ENCODE data around the gene ERP27.

Gene ERP27

DNA sequence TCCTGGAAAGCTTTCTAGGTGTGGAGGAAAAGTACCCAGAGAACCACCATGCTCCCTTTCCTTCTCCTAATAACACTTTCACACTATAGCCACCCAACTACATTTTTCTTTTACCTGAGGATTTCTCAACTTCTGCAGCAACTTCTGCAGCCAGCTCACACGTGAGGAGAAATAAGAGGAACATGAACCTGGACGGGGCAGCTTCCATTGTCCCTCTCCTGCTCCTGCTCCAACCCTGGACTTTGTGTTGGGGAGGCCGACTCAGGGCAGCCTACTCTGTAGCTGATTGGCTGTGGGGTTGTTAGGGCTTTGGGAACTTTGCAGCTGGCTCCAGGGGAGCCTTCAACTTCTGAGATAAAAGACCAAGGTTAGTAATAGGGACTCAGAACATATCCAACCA is at the start of gene ERP27:
TSS of gene ERP27 (minus strand) at position 237 of the 400 bp plus-strand sequence. CDS start at position 208, 29 bp downstream.
- no peak for DNase-seq (ENCODE audit: low read depth)

DNA sequence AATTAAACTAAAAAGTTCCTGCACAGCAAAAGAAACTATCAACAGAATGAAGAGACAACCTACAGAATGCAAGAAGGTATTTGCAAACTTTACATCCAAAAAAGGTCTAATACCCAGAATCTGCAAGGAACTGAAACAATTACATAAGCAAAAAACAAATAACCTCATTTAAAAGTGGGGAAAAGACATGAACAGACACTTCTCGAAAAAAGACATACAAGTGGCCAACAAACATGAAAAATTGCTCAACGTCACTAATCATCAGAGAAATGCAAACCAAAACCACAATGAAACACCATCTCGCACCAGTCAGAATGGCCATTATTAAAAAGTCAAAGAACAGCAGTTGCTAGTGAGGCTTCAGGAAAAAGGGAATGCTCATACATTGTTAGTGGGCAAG is 49.7 kb upstream of the ERP27 start:
- DNase-seq (ENCODE audit: low read depth), result no peak

DNA sequence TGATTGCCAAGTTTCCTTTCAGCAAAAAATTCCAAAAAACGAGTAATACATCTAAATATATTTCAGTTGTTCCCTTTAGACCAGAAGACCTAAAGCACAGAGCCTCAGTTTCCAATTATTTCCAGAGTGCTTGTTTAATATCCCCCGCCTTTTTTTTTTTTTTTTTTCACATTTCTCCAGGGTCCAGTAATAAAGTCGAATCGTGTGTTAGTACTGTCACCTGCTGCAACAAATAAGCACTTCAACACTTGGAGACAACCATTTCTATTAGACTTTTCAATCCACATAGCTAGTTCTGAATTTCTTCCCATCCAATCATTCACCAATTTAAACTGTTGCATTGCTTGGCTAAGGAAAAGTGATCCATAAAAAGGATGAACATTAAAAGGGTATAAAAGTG is 48.1 kb upstream of the ERP27 start:
- DNase-seq (ENCODE audit: low read depth), result no peak

DNA sequence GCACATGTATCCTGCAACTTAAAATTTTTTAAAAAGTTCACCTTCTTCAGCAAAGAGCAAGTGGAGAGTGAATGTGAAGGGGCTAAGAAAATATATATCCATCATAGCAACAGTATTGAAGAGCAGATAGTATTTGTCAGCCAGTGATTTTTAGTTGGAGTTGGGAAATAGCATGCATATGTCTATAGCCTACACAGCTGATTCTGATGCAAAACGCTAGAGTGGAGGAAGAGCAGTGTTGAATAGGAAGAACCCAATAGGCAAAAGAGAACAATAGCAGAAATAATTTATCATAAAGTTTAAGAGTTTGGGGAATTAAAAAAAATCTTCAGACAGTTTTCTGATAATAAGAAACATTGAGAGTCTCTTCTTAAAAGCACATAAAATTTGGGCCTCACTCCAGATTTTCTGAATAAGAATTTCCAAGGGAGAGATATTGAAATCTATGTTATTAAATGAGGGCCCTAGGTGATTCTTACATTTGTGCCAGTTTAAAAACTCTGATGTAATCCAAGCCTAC is 46.5 kb upstream of the ERP27 start:
- no peak for DNase-seq (ENCODE audit: low read depth)

DNA sequence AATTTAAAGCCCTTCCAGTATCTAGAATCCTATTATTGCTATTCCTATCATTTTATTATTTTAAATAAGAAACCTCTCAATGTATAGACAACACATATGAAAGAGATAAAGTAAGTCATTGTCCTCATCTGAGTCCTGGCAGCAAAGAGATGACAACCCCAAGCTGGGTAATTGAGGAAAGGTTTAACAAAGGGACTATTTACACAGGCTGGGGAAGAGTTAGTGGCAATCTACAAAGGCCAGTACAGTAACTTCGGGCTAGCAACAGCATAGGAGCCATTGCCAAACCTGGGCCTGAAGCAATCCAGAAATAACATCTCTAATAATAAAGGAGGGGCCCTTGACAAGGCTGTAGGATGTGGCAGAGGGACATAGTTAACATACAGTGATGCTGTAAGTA is 45.7 kb upstream of the ERP27 start:
- no peak for DNase-seq (ENCODE audit: low read depth)

DNA sequence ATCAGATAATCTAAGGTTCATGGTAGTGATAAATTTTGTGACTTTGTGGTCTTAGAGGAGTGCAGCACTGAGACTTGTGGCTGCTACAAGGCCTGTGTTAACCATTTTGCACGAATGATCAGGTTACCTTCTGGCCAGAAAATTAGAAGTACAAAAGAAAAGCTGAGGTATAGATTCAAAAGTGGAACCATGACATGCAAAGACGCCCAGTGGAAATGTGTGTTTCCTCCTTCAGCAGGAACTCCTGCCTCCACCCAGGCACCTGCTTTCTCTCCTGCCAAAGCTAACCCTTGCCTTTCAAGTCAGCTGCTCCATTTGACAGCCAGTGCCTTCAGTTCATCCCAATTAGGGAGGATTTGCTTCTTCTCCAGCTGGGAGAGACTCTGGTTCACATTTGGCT is 44.7 kb upstream of the ERP27 start:
- no peak for DNase-seq (ENCODE audit: low read depth)

DNA sequence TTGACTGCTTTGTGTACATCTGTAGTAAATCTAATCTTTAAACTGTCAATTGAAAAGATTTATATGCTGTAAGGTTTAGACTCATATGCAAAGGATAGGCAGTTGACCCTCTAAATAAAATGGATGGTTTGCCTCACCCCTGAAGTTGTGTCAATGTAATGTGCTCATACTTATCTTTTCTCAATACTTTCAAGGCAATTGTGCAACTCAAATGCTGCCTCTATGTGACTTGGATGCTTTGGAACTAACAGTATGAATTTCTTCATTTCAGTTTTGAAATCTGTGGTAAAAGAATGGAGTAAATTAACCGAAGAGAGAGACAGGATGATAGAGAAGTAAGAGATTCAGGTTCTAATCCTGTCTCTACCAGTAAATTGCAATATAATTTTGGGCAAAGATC is 44.2 kb upstream of the ERP27 start:
- no peak for DNase-seq (ENCODE audit: low read depth)

DNA sequence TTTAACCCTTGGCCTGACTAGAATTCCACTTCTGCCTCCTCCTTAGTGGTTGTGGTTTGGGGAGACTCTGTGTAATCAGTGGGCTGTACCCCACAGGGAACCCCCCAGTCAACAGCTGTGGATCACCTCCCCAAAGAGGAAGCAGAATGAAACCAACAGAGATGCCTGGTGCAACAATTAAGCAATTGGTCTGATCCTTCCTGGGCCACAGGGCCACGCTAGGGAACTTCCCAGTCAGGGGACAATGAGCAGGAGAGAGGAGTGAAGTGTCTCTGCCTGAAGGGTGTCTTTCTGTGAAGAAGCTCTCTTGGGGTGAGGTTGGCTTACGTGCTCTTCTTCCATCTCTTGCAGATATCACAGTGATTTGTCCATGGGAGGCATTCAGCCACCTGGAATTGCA is 42.7 kb upstream of the ERP27 start:
- no peak for DNase-seq (ENCODE audit: low read depth)

DNA sequence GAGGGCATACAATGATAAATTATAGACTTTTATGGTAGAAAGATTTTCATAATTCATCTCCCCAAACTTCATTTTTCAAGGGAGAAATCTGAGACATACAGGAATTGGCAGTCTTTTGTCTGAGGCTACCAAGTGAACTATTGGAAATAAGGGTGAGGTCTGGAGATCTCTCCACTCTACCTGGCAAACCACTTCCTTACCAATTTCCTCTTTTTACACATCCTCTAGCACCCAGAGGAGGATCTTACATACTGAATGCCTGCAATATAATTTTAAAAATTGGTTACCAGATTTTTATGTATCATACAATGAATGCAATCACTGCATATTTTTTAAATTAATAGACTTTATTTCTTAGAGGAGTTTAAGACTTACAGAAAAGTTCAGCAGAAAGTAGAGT is 41.1 kb upstream of the ERP27 start:
- no peak for DNase-seq (ENCODE audit: low read depth)

DNA sequence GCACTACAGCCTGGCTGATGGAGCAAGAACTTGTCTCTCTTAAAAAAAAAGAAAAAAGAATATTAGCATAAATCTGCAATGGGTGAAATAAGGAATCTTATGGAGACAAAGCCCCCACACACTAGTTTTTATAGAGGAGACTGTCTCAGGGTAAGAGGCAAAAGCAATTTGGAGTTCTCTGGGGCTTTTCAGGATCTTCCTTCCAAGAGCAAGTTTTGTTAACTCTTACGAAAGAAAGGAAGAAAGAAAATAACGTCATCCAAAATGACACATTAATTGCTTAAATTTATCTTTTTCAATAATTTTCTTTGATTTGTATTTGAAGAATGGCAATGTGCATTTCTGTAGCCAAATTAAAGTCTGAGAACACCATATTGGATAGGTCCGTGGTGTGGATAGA is 38.3 kb upstream of the ERP27 start:
- no peak for DNase-seq (ENCODE audit: low read depth)

DNA sequence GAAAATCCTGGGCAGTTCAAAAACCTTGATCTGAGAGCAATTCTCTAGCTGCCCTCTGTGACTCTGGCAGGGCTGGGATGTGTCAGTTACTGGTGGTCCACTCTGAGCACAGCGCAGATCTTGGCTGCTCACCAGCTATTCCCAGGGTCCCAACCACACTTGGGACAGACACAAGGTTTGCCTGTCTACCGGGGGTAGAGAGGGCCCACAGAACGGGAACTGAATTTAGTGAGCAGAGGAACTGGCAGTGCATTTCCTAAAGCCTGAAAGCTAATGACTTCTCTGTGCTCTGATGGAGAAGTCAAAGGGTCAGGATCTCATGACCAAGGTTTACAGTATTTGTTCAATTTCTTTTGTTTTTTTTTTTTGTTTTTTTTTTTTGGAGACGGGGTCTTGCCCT is 37.1 kb upstream of the ERP27 start:
- no peak for DNase-seq (ENCODE audit: low read depth)

DNA sequence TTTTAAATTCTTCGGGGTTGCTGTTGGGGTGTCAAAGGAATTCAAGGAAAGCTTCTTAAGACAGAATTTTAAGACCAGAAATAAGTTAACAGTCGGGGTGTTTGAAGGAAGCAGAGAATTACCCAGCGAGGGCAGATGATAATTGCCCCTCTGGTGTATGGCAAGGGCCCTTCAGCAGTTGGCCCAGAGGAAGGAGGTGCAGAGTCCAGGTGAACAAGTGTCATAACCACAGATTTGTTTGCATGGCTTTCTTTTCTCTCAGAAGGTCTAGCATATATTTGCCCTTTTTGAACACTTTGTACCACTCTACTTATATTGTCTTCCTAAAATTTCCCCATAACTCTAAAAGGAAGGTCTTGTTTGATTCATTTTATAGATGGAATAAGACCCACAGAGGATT is 36.3 kb upstream of the ERP27 start:
- no peak for DNase-seq (ENCODE audit: low read depth)

DNA sequence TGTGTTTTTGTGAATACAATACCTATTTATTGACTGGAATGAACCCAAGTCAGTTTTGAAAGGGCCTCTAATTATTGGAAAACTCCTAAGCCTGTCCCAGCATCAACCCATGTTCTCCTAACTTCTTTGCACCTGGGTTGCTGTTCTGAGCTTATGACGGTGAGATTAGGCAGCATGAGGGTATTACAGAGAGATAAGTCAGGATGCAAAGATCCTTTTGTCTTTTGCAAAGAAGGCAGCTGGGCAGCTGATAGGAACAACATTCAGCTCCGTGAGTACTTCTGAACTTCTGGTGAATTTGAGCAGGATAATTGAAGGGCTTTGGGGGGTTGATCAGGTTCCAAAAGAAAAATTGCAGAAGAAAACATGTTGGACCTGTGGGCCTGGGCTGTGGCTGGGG is 34.5 kb upstream of the ERP27 start, which contains the start of gene PDE6H:
TSS of gene PDE6H (plus strand) at position 227 of the 400 bp plus-strand sequence. CDS start 4,971 bp downstream, outside the sequence.
- no peak for DNase-seq (ENCODE audit: low read depth)

DNA sequence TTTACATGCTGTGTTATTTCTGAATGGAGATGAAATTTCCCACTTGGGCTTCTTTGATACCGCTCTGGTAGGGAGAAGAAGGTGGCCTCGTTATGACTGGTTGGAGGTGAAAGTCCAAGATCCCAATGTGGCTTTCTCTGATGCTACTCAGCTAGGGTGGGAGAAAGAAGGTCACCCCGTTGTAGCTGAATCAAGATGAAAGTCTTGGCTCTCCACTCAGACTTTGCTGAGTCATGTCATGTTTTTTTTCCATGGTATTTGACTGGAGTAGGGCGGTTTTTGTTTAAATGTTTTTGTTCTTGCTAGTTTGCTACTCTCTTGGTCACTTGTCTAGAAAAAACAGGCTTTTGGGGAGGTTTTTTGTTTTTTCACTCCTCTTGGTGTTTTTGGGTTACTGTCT is 32.1 kb upstream of the ERP27 start:
- no peak for DNase-seq (ENCODE audit: low read depth)

DNA sequence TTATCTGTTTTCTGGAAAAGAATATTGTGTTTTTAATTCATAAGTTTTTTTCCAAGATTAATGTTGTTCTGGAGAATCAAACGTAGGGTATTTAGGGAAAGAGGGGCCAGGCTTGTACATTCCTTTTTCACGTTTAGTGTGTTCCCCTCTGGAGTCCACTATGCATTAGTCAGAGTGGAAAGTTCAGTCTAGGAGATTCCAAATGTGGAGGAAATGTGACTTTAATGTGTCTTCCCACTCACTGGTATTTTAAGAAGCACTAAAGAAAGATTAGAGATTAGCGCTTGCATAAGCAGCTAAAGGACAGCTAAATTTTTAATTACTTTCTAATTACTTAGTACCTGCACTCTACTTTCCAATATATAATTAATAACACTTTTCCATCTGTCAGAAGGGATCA is 30.1 kb upstream of the ERP27 start:
- peak; percentile 21 for DNase-seq (ENCODE audit: low read depth)

DNA sequence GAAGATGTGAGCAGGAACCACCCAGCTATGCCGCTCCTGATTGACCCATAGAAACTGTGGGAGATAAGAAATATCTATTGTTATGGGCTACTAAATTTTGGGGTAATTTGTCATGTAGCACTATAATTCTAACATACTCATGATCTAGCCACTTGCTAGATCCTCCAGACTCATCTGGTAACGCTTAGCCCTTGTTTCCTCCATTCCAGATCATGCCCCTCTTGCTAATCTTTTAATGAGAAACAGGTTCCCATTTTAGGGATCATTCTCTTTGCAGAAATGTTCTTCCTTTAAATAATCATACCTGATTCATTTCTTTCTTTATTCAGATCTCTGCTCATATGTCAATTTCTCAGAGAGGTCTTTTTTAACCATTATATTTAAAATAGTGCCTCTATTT is 26.9 kb upstream of the ERP27 start:
- DNase-seq (ENCODE audit: low read depth), result no peak

DNA sequence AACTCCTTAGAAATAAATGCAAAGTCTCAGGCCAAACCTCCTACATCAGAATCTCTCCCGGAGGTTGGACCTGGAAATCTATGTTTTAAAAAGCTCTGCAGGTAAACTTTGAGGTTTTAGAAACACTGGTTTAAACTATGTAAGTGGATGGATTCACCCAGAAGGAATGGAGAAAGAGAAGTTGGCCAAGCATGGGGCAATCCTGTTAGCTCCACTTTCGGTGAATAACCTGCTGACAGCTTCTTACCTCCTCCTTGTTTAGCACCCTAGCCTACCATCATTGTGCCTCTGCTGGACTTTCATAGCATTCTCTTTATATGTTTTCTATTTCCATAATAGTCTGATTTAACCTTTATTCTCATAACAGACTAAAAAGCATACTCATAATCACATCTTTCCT is 26.1 kb upstream of the ERP27 start:
- DNase-seq (ENCODE audit: low read depth), result no peak

DNA sequence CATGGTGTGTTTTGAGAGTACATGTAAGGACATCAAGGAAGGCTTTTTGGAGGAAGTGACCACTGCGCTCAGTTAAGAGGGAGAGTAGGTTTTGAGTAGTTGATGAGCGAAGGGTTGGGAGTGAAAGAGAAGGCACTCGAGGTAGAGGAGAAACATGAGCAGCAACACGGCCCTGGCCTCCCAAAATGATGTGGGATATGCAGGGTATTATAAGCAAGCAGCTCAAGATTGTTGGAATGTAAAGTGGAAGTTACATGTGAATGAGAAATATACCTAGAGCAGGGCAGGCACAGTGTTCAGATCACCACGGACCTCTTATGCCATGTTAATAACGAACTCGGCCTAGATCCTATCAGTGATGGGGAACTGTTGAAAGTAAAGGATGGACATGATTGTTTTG is 25.2 kb upstream of the ERP27 start:
- DNase-seq (ENCODE audit: low read depth), result no peak

DNA sequence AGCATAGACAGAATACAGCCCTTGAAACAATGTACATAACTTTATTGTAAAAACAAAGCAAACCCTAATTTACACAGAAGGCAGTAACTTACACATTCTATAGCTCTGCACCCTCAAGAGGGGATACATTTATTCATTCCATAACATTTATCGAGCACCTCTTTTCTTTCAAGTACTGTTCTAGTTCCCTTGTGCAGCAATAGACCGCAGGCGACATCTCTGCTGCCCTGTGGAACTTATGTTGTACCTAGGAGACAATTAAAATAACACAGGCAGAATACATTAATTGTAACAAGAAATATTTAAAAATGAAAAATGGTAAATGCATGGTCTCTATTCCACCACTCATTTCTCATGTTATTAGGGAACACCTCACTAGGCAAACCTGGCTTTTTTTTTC is 24.5 kb upstream of the ERP27 start:
- no peak for DNase-seq (ENCODE audit: low read depth)

DNA sequence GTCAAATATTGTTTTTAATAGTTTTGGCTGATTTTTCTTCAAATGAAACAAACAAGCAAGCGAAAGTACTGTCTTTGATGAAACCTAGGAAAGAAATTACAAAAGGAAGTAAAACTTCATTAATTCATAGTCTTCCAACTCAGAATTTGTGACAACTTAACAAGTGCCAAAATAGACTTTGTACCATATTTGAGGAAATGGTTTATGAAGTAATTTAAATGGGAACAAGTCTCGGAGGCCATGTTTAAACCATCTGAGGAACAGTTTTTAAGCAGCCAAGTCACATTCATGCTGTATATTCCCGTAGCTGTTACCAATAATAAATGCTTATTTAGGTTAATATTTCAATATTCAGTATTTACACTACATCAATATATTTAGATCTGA is 23.8 kb upstream of the ERP27 start:
- no peak for DNase-seq (ENCODE audit: low read depth)

DNA sequence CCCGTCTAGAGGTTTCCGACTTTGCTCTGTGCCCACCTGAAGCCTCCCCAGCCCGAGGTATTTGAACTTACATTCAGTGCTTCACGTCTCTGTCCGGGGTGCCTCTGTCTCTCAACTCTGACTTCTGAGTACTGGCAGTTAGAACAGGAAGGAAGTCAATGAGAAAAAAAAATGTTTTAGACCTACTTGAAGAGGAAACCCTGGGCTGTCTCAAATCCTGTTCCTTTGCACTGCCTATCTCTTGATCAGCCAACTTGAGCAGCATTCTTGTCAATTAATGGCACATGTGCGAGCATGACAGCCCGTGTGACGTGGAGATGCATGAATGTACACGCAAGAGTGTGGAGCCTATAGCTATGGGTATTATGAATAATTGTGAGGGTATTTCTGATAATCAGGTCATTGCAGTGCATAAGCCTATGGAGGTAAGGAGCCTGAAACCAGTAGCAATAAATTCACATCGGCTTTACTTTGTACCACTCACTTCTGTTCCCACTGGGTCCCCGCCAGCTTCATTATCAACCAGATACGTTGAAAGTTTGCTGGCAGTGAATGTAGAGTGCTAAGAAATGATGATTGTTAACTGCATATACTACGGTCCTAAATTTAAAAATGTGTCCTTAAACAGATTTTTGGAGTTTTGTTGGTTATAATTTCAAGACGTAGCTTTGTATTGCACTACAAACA is 23.3 kb upstream of the ERP27 start, which contains the start of gene ARHGDIB:
TSS of gene ARHGDIB (minus strand) at position 136 of the 687 bp plus-strand sequence. CDS start 10,889 bp downstream, outside the sequence.
- peak; percentile 71 for DNase-seq (ENCODE audit: low read depth)

DNA sequence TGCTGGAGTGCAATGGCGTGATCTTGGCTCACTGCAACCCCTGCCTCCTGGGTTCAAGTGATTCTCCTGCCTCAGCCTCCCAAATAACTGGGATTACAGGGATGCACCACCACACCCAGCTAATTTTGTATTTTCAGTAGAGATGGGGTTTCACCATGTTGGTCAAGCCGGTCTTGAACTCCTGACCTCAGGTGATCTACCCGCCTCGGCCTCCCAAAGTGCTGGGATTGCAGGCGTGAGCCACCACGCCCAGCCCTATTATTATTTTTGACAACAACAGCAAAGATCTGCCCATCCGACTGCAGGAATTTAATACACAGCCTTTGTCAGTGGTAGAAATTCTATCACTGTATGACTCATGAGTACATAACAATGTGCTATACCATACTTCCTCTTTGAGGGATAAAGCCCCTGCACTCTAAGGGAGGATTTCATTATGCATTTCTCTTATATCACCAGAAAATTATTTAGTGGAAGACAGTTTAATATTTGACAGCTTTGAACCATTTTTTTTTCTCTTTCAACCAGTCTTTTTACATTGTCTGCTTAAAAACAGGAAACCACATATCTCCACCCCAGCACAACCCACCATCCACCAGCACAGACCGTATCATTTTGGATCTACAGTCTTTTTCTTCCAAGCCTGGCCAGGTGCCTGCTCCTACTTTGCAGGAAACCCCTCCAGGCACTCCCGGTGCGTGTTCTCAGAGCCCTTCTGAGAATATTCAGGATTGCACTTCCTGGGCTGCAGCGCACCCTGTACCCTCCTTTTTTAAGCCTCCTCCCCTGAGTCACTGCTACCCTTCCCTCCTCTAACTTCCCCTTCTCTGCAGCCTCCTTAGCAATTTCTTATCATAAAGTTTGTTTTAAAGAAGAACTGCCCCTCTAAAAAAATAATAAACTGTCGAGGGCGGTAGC is 22.5 kb upstream of the ERP27 start:
- peak; percentile 54 for DNase-seq (ENCODE audit: low read depth)

DNA sequence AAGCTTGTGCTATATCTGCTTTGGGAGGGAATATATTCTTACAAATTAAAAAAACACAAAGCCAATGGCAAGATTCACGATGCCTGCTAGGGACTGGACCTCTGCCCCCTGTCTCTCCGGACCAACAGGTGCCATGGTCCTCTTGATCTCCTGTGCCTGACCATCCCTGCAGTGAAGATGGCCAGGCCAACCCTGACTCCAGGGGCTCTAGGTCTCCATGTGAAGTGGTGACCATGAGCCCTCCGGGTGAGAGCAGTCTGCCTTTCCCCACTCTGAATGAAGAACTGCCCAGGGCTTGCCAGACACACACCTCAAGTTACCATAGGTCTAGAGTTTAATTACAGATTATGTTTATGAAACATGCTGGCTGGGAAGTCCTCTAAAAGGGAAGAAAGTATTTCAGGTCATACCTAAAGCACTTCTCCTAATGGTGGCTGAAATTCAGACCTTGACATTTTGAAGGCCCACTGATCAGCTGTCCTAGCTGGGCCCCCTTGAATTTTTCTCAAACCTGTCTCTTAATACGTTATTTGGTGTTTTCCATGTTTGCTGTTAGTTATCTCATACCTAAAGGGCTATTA is 21.7 kb upstream of the ERP27 start:
- no peak for DNase-seq (ENCODE audit: low read depth)

Data from EH (cell line).